HCT116 (cell line): ENCODE data around the gene LMBRD1.

Source experiments
- CBX3 ChIP-seq: IDR thresholded peaks from 2 replicates; pipeline ENCODE4 v1.6.1; 2012; ENCODE audit warnings: low read depth
- CTCF ChIP-seq, 3 experiments: fragments of 200-600 bp in 1 of 3; sonication (generic) in 1 of 3; IDR thresholded peaks in 2 of 3; conservative IDR thresholded peaks in 1 of 3; 2 replicates each; pipeline ENCODE4 v1.5.1; 2012 to 2017; ENCODE audit warnings: low read depth in 2 of 3, low read length in 2 of 3, antibody characterized with exemption in 1 of 3, borderline replicate concordance in 1 of 3, control low read depth in 1 of 3, mild to moderate bottlenecking in 1 of 3, mixed read lengths in 1 of 3, mixed run types in 1 of 3, moderate library complexity in 1 of 3; ENCODE audit not compliant: insufficient read depth in 1 of 3
- EZH2 ChIP-seq: fragments of 200-600 bp; sonication (generic); IDR thresholded peaks from 2 replicates; pipeline ENCODE4 v1.6.1; 2017; ENCODE audit warnings: antibody characterized with exemption, mixed run types
- EZH2phosphoT487 ChIP-seq: fragments of 200-600 bp; IDR thresholded peaks from 2 replicates; pipeline ENCODE4 v1.6.1; 2018; ENCODE audit warnings: antibody characterized with exemption, borderline replicate concordance
- MAX ChIP-seq: IDR thresholded peaks from 2 replicates; pipeline ENCODE4 v1.6.1; 2012
- POLR2A ChIP-seq: IDR thresholded peaks from 2 replicates; pipeline ENCODE4 v1.7.0; 2011; ENCODE audit warnings: borderline replicate concordance; ENCODE audit not compliant: insufficient read depth, insufficient read length; ENCODE audit errors: extremely low read depth
- POLR2AphosphoS5 ChIP-seq: IDR thresholded peaks from 2 replicates; pipeline ENCODE4 v1.6.1; 2011; ENCODE audit warnings: mild to moderate bottlenecking, low read depth, low read length, moderate library complexity
- SP1 ChIP-seq: IDR thresholded peaks from 2 replicates; pipeline ENCODE4 v1.6.1; 2012; ENCODE audit warnings: low read depth
- YY1 ChIP-seq: IDR thresholded peaks from 2 replicates; pipeline ENCODE4 v1.6.1; 2011; ENCODE audit warnings: low read length, low read depth, moderate library complexity, mild to moderate bottlenecking; ENCODE audit not compliant: insufficient replicate concordance; ENCODE audit errors: extremely low read depth
- ZNF274 ChIP-seq: fragments of 200-500 bp; sonication (Bioruptor generic); IDR thresholded peaks from 2 replicates; pipeline ENCODE4 v1.6.1; 2014; ENCODE audit warnings: mild to moderate bottlenecking, low read depth, low read length, inconsistent platforms

- TF ChIP-seq POLR2A (no peak), SP1 (no peak), CTCF (IDR thresholded peaks at IDR 0.05 in 2 of 3, conservative IDR thresholded peaks at IDR 0.05 in 1 of 3; ENCODE audit: borderline replicate concordance in 1 of 3, insufficient read depth in 1 of 3, low read depth in 2 of 3, low read length in 2 of 3) (no peak), POLR2AphosphoS5 (no peak), EZH2 (no peak), CBX3 (no peak), EZH2phosphoT487 (no peak), ZNF274 (no peak), MAX (no peak), YY1 (no peak)
Measured at GRCh38 chr6:69802995-69803394, 6.2 kb upstream of the LMBRD1 start.
